LoVo (cell line): ENCODE measurements around the gene ASTL.
A peak's percentile ranks its signal among the peaks of the same experiment; 100 is the strongest.

Experiments used
- DNase-seq: peaks from one replicate; pipeline ENCODE4 v3.0.0-alpha.2; 2016; ENCODE audit warnings: low spot score

Gene ASTL

GRCh38 chr2:96159084-96159830 is 21.0 kb upstream of the ASTL start:
- DNase-seq, result no peak

GRCh38 chr2:96158554-96158940 is 20.2 kb upstream of the ASTL start:
- no peak for DNase-seq

GRCh38 chr2:96157649-96158553 is 19.6 kb upstream of the ASTL start:
- DNase-seq, result no peak

GRCh38 chr2:96156926-96157648 is 18.8 kb upstream of the ASTL start:
- DNase-seq, result no peak

- no peak for DNase-seq
Observed at GRCh38 chr2:96156011-96156820, 17.9 kb upstream of the ASTL start.

- DNase-seq, result no peak
Observed at GRCh38 chr2:96154506-96155380, 16.4 kb upstream of the ASTL start.

- no peak for DNase-seq
Observed at GRCh38 chr2:96153991-96154431, 15.7 kb upstream of the ASTL start.

- no peak for DNase-seq
Observed at GRCh38 chr2:96153291-96153713, 15.0 kb upstream of the ASTL start.

GRCh38 chr2:96152304-96153161 is 14.2 kb upstream of the ASTL start:
- DNase-seq, result no peak

- no peak for DNase-seq
Observed at GRCh38 chr2:96151595-96152303, 13.4 kb upstream of the ASTL start.

- no peak for DNase-seq
Observed at GRCh38 chr2:96150791-96151594, 12.7 kb upstream of the ASTL start.

GRCh38 chr2:96150007-96150640 is 11.8 kb upstream of the ASTL start:
- DNase-seq, result no peak

- peak; percentile 9 for DNase-seq
Observed at GRCh38 chr2:96148410-96149217, 10.3 kb upstream of the ASTL start.

GRCh38 chr2:96147593-96148201 is 9.4 kb upstream of the ASTL start:
- no peak for DNase-seq

- DNase-seq, result no peak
Observed at GRCh38 chr2:96146881-96147592, 8.7 kb upstream of the ASTL start.
